HG02763 (cell line): ENCODE data around the gene STPG1.

ENCODE experiments used
- ATAC-seq: cut with Tn5 transposase; IDR thresholded peaks from one replicate; pipeline ENCODE4 v1.9.1; 2021; ENCODE audit warnings: mild to moderate bottlenecking, moderate library complexity; ENCODE audit not compliant: unreplicated experiment

Gene STPG1

DNA sequence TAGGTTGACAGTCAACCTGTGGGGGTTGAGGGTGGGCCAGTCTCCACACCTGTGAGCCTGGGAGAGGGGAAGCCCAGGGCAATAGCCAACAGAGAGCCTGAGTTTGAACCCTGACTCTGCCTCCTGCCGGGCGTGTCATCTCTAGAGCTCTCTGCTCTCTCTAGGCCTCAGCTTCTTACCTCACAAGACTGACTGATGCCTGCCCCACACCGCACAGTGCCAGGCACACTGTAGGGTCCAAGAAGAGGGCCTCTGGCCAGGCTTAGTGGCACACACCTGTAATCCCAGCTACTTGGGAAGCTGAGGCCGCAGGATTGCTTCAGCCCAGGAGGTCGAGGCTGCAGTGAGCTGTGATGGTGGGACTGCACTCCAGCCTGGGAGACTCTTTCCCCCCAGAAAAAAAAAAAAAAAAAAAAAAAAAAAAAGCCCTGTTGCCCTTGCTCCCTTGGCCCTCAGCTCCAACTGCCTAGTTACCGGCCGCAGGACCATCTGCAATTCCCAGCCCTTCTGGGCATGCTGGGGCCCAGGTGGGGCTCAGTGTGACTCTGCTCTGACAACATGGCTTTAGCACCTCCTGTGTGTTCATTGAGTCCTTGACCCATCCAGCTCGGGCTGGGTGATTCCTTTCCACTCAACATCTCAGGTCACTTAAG lies 69.4 kb downstream of the STPG1 start:
- ATAC-seq, result no peak

DNA sequence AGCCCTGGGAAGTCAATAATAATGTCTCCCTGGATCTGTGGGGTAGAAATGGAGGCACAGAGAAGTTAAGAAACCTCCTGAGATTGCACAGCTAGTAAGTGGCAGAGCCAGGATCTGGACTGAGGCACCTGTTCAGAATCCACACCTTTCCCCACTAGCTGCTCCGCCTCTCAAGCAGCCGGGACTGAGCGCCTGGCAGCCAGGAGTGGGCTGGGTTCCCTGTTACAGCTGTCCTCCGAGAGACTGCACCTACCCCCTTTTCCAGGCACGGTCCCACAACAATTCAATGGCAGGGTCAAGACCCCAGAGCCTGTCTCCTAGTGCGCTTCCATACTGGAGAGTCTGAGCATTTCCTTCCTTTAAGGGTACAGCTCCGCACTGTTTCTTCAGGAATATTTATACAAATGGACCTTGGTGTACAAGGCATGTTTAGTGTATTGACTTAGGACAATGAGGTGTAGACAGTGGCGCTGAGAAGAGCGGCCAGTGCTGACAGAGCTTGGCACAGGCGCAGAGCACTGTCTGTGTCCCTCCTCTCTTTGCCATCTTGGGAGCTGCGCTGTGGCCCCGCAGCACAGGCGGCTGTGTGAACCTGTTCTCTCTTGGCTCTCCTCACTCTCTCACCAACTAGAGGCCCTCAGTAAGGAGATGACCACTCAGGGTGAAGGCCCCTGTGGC lies 70.0 kb downstream of the STPG1 start:
- no peak for ATAC-seq

DNA sequence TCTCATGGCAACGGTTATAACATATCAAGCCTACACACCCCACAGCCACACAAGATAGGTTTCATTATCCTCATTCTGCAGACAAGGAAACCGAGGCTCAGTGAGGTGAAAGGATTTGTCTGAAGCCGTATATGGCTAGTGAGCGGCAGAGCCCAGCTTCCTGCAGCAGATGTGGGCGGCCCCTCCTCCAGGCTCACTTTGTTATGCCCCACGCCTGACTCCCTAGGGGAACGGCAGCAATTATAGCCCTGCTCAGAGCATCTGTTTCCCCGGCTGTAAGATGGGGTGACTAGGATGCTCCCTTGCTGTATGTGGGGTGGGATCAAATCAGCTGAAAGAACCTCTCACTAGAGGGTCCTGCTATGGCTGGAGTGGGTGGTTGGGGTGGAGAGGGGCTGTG lies 72.3 kb downstream of the STPG1 start:
- no peak for ATAC-seq

DNA sequence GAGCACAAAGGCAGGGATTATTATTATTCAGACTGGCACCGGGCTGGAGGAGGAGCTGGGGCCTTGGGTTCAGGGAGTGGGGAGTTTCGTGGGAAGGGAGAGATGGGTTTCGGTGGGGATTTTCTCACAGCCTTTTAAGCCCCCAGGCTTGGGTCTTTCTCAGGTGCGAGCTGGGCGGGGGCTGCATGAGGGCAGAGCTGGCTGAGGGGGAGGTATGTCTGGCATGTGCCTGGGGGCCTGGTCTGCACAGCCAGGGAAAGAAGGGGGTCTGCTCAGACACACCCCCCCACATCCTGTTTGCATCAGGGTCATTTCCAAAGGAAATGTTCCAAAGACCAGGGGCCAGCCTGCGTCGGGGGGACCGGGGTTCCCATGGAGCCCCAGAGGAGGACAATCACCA lies 72.8 kb downstream of the STPG1 start:
- ATAC-seq, result no peak

DNA sequence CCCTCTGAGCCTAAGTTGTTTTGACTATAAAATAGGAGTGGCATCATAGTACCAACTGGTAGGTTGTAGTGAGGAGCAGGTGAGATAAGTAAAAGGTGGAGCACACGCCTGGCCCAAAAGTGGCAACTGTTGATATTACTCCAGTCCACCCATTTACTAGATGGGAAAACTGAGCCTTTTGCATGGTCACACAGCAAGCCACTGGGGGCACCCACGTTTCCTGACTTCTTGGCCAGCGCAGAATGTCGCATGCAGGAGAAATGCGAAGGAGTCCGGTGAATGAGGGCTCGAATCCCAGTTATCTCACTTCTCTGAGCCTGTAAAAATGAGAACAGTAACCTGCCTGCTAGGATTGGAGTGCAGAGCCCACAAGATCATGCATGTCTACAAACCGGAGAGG lies 73.6 kb downstream of the STPG1 start:
- no peak for ATAC-seq

DNA sequence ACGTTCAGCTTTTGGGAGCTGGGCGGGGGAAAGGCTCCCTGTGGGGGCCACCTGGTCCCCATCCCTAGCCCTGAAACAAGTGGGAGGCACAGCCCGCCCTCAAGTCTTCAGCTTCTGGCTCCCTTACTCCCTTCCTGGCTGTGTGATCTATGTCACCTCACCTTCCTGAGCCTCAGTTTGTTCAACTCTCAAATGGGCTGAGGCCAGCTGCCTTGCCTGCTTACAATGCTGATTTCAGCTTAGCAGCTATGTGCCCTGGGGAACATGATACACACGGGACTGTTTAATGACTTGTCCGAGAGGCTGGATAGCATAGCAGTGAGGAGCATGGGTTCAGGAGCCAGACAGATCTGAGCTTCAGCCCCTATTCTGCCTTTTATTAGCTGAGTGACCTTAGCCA lies 75.1 kb downstream of the STPG1 start:
- ATAC-seq, result no peak

DNA sequence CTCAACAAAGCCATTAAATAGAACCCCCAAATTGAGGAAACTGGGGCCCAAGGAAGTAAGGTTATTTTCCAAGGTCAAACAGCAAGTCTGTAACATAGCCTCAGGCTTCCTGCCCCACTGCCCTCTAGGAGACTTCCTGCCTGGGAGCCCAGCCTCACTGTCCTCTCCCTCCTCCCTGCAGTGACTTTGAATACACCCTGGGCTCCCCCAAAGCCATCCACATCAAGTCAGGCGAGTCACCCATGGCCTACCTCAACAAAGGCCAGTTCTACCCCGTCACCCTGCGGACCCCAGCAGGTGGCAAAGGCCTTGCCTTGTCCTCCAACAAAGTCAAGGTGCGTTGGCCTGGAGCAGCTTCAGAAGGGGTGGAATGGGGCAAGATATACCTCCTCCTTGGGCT lies 76.1 kb downstream of the STPG1 start:
- ATAC-seq, result no peak

DNA sequence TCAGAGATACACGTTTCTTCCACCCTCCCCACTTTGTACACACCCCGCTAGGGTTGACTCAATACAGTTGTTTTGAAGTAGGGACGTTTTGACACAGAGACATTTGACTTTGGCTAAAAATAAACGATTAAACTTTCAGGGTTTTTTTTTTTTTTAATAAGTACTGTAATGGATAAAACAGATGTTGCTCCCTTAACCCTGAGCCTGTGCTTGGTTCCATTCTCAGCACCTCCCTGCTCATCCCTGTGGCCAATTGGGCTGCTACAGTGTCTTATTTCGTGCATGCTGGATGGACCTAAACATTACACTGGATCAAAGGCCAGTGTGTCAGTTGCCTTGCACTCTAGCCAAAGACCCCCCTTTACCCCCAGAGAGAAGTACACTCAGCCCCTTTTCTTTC lies 77.5 kb downstream of the STPG1 start:
- no peak for ATAC-seq

DNA sequence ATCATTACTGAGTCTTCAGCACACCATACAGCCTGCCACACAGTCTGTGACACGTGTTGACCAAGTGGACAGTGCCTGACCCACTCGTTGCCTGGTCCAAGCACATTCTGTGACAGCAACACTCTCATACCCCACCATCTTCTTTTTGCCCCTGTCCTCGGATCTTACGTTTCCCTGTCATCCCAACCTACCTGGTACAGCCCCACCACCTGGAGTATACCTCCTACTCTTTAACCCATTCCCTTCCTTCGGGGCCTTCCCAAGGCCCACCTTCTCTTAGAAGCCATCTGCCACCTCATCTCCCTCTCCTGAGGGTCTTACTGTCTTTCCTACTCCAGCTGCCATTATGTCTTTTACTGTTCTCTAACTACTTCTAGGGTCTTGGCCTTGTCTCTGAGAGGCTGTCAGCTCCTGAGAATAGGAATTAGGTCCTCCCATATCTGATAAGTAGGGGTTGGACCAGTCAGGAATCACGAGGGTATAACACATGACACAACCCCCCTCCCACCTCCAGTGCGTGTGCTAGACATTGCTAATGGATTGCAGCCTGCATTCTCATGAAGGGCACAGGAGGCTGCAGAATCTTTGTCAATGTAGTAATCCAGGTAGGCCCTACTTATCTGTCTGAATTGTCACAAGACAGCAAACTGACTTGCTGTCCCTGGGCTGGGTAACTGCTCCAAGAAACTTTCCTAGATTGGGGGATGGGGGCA lies 81.5 kb downstream of the STPG1 start:
- ATAC-seq, result no peak

DNA sequence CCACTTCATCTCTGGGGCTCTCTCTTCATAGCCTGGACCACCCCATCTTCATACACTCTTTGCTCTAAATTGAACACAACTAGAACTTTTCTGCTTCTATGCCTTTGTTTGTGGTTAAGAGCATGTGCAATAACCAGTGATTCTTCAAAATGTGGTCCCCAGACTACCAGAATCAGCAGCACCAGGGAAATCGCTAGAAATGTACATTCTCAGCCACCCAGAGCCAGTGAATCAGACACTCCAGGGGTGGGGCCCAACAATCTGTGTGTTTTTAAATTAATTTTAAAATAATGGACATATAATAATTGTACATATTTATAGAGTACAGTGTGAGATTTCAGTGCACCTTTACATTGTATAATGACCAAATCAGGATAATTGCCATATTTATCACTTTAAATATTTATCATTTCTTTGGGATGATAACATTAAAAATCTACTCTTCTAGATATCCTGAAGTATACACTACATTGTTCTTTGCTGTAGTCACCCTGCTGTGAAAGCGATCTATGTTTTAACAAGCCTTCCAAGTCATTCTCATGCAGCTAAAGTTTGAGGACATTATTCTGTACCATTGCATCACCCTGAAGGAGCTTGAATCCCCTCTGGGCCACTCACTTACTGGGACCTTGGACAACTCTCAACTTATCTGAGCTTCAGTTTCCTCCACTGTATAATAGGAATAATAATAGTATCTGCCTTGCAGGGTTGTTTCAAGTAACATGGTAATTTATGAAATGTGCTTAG lies 83.6 kb downstream of the STPG1 start:
- ATAC-seq, result no peak

DNA sequence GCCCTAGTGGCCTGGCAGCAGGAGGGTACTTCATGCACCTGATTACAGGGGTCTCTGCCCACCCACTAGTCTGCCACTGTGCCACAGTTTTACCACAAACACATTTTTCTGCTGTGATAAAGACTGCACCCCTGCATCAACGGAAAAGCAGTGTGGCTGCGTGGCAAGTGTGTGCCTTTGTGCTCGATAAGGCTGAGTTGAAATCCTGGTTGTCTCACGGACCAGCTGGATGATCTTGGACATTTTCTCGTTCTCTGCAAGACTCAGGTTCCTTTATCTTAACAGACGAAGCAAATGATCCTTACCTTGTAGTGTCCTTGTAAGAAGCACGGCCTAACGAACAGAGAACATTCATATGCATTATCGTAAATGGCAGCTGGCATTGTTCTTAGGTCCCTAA lies 84.3 kb downstream of the STPG1 start:
- no peak for ATAC-seq

DNA sequence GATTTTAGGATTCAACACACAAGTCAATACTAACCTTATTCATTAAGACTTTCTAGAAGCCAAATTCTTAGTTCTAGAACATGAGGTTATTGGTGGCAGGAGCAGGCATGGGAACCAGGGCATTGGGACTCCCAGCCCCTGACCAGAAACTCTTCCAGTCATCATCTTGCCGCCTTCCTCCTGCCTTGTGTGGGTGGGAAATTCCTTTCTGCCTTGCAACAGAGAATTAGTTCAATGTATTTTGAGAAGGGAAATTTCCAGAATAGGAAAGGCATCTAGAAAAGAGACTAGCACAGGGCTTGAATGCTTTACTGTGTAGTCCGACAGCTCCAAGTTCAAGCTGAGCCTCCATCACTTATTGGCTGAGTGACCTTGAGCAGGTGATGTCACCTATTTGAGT lies 85.7 kb downstream of the STPG1 start:
- ATAC-seq, result no peak

DNA sequence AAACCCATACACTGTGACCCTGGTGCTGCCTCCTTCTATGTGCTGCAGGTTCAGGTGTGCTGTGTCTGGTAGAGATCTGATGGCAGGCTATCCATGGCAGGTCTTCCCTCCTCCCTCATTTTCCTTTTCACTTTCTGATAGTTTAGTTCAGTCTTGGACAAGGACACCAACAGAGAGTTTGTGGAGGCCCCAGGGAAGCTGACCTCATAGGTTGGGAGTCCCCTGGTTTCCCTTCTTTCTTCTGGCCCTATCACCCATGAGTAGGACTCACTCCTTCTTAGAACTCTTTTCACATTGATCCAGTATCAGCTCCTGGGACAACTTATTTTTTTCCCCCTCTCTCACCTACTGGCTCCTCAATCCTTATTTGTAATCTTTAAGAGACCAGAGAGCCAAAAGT lies 86.1 kb downstream of the STPG1 start:
- no peak for ATAC-seq

DNA sequence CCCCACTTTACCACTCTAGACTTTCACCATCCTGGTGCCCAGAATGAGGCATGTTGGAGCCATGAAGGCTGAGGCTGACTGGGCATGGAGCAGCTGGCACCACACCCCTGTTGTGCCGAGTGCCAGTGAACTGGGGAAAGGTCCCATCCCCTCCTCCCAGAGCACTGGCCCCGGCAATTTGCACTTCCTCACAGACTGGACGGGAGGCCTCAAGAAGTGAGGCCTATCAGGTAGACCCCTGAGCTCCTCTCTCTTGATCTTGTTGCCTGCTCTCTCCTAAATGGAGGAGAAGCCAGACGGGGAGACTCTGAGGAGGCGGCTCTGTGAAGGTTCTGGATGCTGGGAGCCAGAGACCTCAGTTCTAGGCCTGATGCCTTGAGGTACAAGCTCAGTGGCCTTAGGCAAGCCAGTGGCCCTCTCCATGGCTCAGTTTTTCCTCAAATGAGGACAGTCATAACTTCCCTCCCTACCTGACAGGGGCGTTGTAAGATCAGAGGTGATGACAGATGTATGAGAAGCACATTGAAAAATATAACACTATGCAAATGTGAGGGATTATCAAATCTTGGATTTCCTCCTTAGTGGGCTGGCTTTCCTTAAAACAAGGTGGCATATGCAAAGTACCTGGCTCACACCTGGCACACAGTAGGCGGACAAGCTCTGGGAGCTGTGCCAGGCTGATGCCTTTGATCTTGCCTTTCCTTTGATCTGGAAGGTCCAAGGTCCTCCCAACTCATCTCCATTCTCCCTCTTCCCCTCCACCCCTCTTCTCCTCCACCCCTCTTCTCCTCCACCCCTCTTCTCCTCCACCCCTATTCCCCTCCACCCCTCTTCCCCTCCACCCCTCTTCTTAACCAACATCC lies 87.8 kb downstream of the STPG1 start:
- ATAC-seq, result no peak

DNA sequence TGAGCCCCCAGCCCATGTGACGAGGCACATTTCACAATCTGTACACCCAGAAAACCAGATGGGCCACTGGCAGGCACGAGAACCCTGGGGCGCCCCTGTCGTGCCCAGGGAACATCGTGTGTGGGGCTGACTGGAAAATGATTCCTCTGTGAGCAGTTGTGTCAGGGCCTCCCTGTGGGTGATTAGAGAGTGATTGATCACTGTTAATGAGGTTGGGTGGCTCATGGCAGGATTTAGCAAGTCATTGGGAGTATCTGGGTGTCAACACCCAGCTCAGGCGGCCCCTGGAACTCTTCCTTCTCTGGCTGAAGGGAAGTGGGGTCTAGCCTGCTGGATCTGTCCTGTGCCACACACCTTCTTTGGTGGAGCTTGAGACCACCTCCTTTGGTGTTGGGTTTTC lies 88.7 kb downstream of the STPG1 start:
- no peak for ATAC-seq

DNA sequence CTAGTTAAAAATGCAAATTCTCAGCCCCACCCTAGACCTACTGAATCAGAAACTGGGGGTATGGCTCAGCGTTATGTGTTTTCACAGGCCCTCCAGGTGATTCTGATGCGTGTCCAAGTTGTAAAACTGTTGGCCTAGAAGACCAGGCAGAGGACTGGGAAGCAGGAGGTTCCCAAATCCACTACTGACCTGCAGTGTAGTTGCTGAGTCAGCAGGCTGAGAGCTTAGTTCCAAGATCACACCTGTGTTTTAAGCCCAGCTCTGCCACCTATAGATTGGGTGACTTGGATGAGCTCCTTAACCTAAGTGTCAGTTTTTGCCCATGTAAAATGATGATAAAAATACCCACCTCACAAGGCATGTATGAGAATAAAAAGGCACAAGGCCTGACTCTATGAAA lies 90.3 kb downstream of the STPG1 start:
- no peak for ATAC-seq

DNA sequence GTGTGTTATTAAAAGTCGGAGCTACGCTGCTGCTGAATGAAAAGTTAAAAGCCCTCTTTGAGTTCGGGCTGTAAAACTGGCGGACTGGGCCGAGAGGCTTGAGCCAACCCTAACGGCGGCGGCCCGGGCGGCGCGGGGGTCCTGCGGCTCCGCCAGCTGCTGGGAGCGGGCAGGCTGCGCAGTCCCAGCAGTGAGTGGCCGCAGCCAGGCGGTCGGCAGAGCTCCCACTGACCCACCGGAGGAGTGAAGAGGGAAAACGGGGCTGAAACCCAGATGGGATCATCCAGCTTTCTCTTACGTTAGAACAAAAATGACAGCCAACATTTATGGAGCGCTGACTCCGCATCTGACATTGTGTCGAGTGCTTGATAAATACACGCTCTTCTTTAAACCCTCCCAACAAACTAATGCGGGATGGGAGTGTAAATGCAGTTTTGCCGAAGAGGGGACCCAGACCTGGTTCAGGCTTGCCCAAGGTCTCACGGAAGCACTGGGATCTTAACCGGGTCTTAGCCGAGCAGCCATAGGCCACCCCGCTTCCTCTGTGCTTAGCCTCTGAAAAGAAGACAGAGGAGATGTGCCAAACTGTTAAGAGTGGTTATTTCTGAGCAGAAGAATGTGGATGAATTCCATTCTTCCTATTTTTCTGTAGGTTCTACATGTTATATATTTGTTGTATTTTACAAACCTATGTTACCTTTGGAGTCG lies 91.0 kb downstream of the STPG1 start:
- no peak for ATAC-seq

DNA sequence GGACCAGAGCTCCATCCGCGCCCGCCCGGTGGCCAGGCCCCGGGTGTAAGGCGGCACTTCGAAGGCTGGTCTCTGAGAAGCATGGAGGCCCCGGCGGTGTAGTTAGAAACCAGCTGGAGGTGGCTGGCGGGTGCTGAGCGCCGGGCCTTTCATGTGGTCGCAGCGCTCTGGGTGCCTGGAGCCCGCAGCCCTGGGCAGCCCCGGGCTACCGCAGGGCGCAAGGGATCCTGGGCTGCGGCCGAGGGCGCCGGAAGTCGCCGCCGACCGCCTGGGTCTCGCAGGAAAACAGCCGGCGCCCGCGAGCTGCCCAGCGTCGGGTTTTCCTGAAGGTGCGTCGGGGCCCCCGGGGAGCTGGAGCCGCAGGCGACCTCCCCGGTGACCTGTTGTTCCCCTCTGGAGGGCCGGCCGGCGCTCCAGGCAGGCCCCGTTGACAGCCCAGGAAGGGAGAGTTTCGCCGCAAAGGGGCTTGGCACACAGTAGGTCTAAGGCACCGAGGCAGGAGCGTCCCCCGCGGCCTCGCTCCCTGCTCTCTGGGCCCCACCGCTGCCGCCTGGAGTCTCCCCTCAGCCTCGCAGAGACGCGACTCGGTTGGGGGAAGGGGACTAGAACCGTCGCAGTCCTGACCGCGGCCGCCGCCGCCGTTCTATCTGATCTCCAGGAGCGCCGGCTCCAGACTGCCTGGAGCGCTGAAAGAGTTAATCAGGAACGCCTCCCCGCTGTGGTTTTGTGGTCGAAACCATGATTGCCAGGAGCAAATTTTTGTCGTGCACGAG lies 91.7 kb downstream of the STPG1 start:
- ATAC-seq, result no peak

DNA sequence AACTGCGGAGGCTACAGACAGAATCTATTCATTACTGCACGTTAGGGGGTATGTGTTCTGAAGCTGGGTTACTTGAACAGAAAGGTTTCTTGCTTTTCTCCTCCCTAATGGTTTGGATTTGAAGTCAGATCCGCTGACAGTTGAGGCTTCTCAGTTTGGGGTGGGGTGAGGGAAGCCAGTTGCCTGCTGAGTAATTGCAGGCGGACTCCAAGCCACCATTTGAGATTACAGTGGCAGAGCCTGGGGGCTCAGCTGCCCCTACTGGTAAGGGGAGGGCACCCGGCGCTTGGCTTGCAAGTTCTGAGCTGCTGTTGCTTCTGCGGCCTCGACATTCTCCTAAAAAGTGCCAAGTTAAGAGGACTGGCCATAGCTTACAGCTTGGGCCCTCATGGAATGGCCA lies 92.5 kb downstream of the STPG1 start:
- no peak for ATAC-seq
